Astrocyte (in vitro differentiated cells and primary cell): ENCODE data around the gene ABI2. TPM values are rescaled to one million over a fixed set of nuclear protein-coding genes. Genes with fewer than 3 reads are reported as not detected.

Experiments
- DNase-seq: peaks from one replicate; pipeline ENCODE4 v3.0.0-alpha.2; 2010; ENCODE audit warnings: low read depth
- FAIRE-seq: peaks from 2 replicates; lab custom pipeline; 2011; peaks lifted over from hg19 to GRCh38; lab: Jason Lieb, UNC
- H2AFZ ChIP-seq: 2 replicates; pipeline ENCODE4 v1.6.0; 2012; ENCODE audit warnings: low read depth, low read length, inconsistent platforms
- H3K27ac ChIP-seq: 2 replicates; pipeline ENCODE4 v1.5.1; 2011; ENCODE audit warnings: low read depth, low read length, inconsistent platforms
- H3K27me3 ChIP-seq: 2 replicates; pipeline ENCODE4 v1.6.0; 2011; ENCODE audit warnings: low read length, inconsistent platforms; ENCODE audit not compliant: insufficient read depth
- H3K36me3 ChIP-seq: 2 replicates; pipeline ENCODE4 v1.5.1; 2011; ENCODE audit warnings: low read length, inconsistent platforms; ENCODE audit not compliant: insufficient read depth
- H3K4me1 ChIP-seq: 2 replicates; pipeline ENCODE4 v1.5.1; 2011; ENCODE audit warnings: low read length, inconsistent platforms; ENCODE audit not compliant: insufficient read depth
- H3K4me2 ChIP-seq: 2 replicates; pipeline ENCODE4 v1.6.0; 2012; ENCODE audit warnings: low read length, inconsistent platforms
- H3K4me3 ChIP-seq: 2 replicates; pipeline ENCODE4 v1.5.1; 2011; ENCODE audit warnings: low read depth, mild to moderate bottlenecking, low read length, inconsistent platforms; ENCODE audit not compliant: insufficient read depth
- H3K79me2 ChIP-seq: 2 replicates; pipeline ENCODE4 v1.6.0; 2012; ENCODE audit warnings: mild to moderate bottlenecking, low read length, inconsistent platforms; ENCODE audit not compliant: insufficient read depth
- H3K9ac ChIP-seq: 2 replicates; pipeline ENCODE4 v1.6.0; 2012; ENCODE audit warnings: mild to moderate bottlenecking, low read length, inconsistent platforms
- H3K9me3 ChIP-seq: 2 replicates; pipeline ENCODE4 v1.5.1; 2012; ENCODE audit warnings: low read depth, mild to moderate bottlenecking, low read length, inconsistent platforms; ENCODE audit not compliant: insufficient read depth
- H4K20me1 ChIP-seq: 2 replicates; pipeline ENCODE4 v1.6.0; 2012; ENCODE audit warnings: low read length, inconsistent platforms; ENCODE audit not compliant: insufficient read depth
- H3K27ac Mint-ChIP-seq: one replicate; pipeline ENCODE4 v1.8.0; 2021; ENCODE audit warnings: mild to moderate bottlenecking, mixed read lengths; ENCODE audit not compliant: unreplicated experiment
- H3K27me3 Mint-ChIP-seq: one replicate; pipeline ENCODE4 v1.8.0; 2021; ENCODE audit warnings: low read depth, mixed read lengths; ENCODE audit not compliant: unreplicated experiment
- H3K36me3 Mint-ChIP-seq: one replicate; pipeline ENCODE4 v1.8.0; 2021; ENCODE audit warnings: low read depth, mixed read lengths; ENCODE audit not compliant: unreplicated experiment
- H3K4me1 Mint-ChIP-seq: one replicate; pipeline ENCODE4 v1.8.0; 2021; ENCODE audit warnings: low read depth, mixed read lengths; ENCODE audit not compliant: unreplicated experiment
- H3K4me3 Mint-ChIP-seq: one replicate; pipeline ENCODE4 v1.8.0; 2021; ENCODE audit warnings: mild to moderate bottlenecking, moderate library complexity, mixed read lengths; ENCODE audit not compliant: unreplicated experiment
- H3K9me3 Mint-ChIP-seq: one replicate; pipeline ENCODE4 v1.8.0; 2021; ENCODE audit warnings: mild to moderate bottlenecking, mixed read lengths; ENCODE audit not compliant: unreplicated experiment
- EZH2 ChIP-seq: IDR thresholded peaks from 2 replicates; pipeline ENCODE4 v1.6.1; 2012; ENCODE audit warnings: mild to moderate bottlenecking, low read length, inconsistent platforms; ENCODE audit not compliant: insufficient read depth
- total RNA-seq: library from RNA; stranded (reverse); gene quantifications from 2 replicates; pipeline ENCODE4 v1.2.1, GENCODE V29; 2021
- TF ChIP-seq, protein P1 (sequence below): IDR thresholded peaks from 2 replicates; pipeline ENCODE4 v1.5.1; 2011; ENCODE audit warnings: low read depth, mild to moderate bottlenecking, inconsistent platforms, low read length, moderate library complexity; ENCODE audit not compliant: insufficient read depth

Gene ABI2
- total RNA-seq, 1 donor from 2014 or later = 56.0 TPM

DNA sequence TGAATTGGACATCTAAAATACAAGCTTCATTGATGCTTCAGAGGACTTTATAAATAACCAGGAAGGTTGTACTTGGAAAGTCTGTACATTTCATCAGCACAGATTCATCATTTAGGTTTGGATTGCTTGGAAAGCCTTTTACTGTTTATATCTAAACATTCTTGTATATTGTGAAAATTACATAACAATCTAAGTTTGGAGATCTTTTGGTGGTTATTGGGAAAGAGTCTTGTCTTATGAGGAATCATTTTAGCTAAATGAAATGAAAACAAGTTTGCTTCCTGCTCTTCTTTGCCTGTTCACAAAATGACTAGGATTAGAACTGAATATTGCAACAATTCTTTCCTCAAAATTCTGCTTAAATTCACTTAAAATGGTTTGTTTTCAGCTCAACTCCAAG lies 79.3 kb downstream of the ABI2 start:
- Histone ChIP-seq H3K4me3 (no peak overlapping the region), H3K4me1 (peaks cover 16% of the 10 kb centered on the region), H3K27ac (no peak overlapping the region), H3K79me2 (no peaks in the 10 kb centered on the region), H3K27me3 (no peaks in the 10 kb centered on the region), H3K36me3 (no peaks in the 10 kb centered on the region), H4K20me1 (peaks cover 4% of the 10 kb centered on the region), H3K9me3 (no peaks in the 10 kb centered on the region), H3K4me2 (no peak overlapping the region), H3K9ac (no peak overlapping the region), H2AFZ (no peak overlapping the region)
- H3K4me3 Mint-ChIP-seq = no peak overlapping the region
- no peaks in the 10 kb centered on the region for H3K9me3 Mint-ChIP-seq
- TF ChIP-seq EZH2 = no peak
- TF ChIP-seq, protein P1, sequence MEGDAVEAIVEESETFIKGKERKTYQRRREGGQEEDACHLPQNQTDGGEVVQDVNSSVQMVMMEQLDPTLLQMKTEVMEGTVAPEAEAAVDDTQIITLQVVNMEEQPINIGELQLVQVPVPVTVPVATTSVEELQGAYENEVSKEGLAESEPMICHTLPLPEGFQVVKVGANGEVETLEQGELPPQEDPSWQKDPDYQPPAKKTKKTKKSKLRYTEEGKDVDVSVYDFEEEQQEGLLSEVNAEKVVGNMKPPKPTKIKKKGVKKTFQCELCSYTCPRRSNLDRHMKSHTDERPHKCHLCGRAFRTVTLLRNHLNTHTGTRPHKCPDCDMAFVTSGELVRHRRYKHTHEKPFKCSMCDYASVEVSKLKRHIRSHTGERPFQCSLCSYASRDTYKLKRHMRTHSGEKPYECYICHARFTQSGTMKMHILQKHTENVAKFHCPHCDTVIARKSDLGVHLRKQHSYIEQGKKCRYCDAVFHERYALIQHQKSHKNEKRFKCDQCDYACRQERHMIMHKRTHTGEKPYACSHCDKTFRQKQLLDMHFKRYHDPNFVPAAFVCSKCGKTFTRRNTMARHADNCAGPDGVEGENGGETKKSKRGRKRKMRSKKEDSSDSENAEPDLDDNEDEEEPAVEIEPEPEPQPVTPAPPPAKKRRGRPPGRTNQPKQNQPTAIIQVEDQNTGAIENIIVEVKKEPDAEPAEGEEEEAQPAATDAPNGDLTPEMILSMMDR = no peak
- peaks cover 3% of the 10 kb centered on the region for H3K4me1 Mint-ChIP-seq
- peaks cover 6% of the 10 kb centered on the region for H3K36me3 Mint-ChIP-seq
- no peak overlapping the region for H3K27ac Mint-ChIP-seq
- H3K27me3 Mint-ChIP-seq = no peaks in the 10 kb centered on the region
- no peak for FAIRE-seq
- DNase-seq = no peak

DNA sequence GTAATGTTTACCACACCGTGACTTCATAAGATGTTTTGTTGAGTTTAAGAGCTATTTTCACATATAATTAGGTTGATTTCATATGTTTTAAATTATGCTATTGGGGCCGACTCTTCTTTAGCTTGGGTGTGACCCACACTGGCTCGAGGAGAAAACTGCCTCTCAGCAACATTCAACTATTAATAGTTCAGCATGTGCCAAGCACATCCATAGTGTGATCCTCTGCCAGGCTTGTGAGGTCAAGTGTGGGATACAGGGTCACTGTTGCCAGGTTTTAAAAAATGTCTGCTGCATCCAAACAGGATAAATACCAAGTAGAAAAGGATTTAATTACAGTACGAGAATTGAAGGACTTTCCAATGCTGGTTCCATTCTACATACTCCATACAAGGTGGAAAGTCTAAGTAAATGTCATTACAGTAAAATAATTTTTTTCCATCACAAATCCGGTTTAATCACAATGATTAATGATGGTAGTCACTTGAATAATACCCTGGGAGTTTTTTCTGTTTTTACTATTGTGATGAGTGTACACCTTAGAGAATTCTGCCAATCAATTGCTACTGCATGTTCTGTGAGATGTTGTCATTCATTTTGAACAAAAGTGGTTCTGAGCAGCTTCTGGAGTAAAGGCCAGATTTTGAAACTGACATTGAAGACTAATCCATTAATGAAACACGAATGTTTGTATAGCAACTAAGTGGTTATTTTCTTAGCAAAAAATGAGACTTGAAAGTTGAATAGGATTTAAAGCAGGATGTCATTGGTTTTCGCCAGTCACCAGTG lies 84.5 kb downstream of the ABI2 start:
- Histone ChIP-seq H3K27ac (no peak overlapping the region), H3K79me2 (no peaks in the 10 kb centered on the region), H3K9me3 (no peaks in the 10 kb centered on the region), H3K36me3 (peaks cover 9% of the 10 kb centered on the region), H3K27me3 (no peaks in the 10 kb centered on the region), H3K4me1 (no peaks in the 10 kb centered on the region), H3K4me3 (no peak overlapping the region), H2AFZ (no peak overlapping the region), H3K9ac (no peak overlapping the region), H4K20me1 (peaks cover 4% of the 10 kb centered on the region), H3K4me2 (no peak overlapping the region)
- H3K9me3 Mint-ChIP-seq = no peaks in the 10 kb centered on the region
- H3K4me1 Mint-ChIP-seq = no peaks in the 10 kb centered on the region
- H3K36me3 Mint-ChIP-seq = peaks cover 21% of the 10 kb centered on the region
- no peaks in the 10 kb centered on the region for H3K27me3 Mint-ChIP-seq
- DNase-seq = no peak
- FAIRE-seq = no peak
- TF ChIP-seq EZH2 = no peak
- TF ChIP-seq, protein P1 = no peak
- no peak overlapping the region for H3K27ac Mint-ChIP-seq
- no peak overlapping the region for H3K4me3 Mint-ChIP-seq

DNA sequence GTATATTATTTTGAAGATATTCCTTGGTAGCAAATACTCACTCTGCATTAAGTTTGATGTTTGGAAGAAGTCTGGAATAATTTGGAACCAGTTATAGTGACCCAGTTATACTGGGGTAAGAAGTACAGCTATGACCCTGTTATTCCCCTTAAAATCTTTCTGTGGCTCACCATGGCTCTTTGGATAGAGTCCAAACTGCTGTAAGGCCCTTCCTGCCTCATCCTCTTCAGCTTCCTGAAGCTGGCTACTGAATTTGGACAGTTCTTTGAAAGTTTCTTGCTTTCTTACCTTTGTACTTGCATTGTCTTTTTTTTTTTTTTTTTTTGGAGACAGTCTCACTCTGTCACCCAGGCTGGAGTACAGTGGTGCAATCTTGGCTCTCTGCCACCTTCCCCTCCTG lies 85.6 kb downstream of the ABI2 start:
- no peak overlapping the region for H3K4me2 ChIP-seq
- TF ChIP-seq, protein P1 = no peak
- no peak for TF ChIP-seq EZH2
- Mint-ChIP-seq H3K36me3 (peaks cover 30% of the 10 kb centered on the region), H3K9me3 (no peaks in the 10 kb centered on the region), H3K4me3 (no peak overlapping the region), H3K27me3 (no peaks in the 10 kb centered on the region), H3K4me1 (no peaks in the 10 kb centered on the region), H3K27ac (no peak overlapping the region)
- H3K79me2 ChIP-seq = no peaks in the 10 kb centered on the region
- H3K27ac ChIP-seq = no peak overlapping the region
- H3K4me1 ChIP-seq = no peaks in the 10 kb centered on the region
- peaks cover 9% of the 10 kb centered on the region for H3K36me3 ChIP-seq
- H3K9me3 ChIP-seq = no peaks in the 10 kb centered on the region
- H3K9ac ChIP-seq = no peak overlapping the region
- H3K4me3 ChIP-seq = no peak overlapping the region
- H4K20me1 ChIP-seq = peaks cover 4% of the 10 kb centered on the region
- FAIRE-seq (no peak), DNase-seq (no peak)
- no peaks in the 10 kb centered on the region for H3K27me3 ChIP-seq
- no peak overlapping the region for H2AFZ ChIP-seq
